Ovary (tissue), 9 donors: ENCODE results near the gene COMMD3. TPM values are rescaled to one million over a fixed set of nuclear protein-coding genes. Genes with fewer than 3 reads are reported as not detected.
"Not testable (repeated sequence)": the region's sequence is repeated elsewhere in the genome, so short reads cannot be mapped to it uniquely, and the experiment has no call there.

Experiments
- DNase-seq, 5 donors: peaks; one replicate each; pipeline ENCODE4 v3.0.0-alpha.2; 2019 to 2020
- H3K27ac ChIP-seq, 2 donors: fragments of 200-600 bp; one replicate each; pipeline versions ENCODE4 v1.5.1 to v1.8.0; 2019 to 2022
- H3K27me3 ChIP-seq: fragments of 200-600 bp; one replicate; pipeline ENCODE4 v1.8.0; 2022
- H3K36me3 ChIP-seq: fragments of 200-600 bp; sonication (generic); one replicate; pipeline ENCODE4 v1.5.1; 2019
- H3K4me1 ChIP-seq: one replicate; pipeline ENCODE4 v1.8.1; 2013; ENCODE audit warnings: mild to moderate bottlenecking, moderate library complexity; ENCODE audit not compliant: insufficient read depth
- H3K4me3 ChIP-seq: fragments of 200-600 bp; sonication (generic); one replicate; pipeline ENCODE4 v1.5.1; 2017
- H3K9me3 ChIP-seq, 2 donors: fragments of 200-600 bp in 1 of 2; sonication (generic) in 1 of 2; one replicate each; pipeline versions ENCODE4 v1.5.1 to v1.8.1; 2013 to 2019; ENCODE audit warnings: mild to moderate bottlenecking in 1 of 2, moderate library complexity in 1 of 2
- CTCF ChIP-seq, 3 donors: fragments of 450-650 bp in 2 of 3; fragments of 200-600 bp in 1 of 3; IDR thresholded peaks; one replicate each; pipeline versions ENCODE4 v1.5.1 to v1.8.0; 2016 to 2022; ENCODE audit warnings: antibody characterized with exemption in 3 of 3, mild to moderate bottlenecking in 1 of 3
- EP300 ChIP-seq: sonication (generic); formaldehyde crosslinking; IDR thresholded peaks from one replicate; pipeline ENCODE4 v1.6.1; 2017; ENCODE audit warnings: antibody characterized with exemption
- POLR2A ChIP-seq: fragments of 450-650 bp; IDR thresholded peaks from one replicate; pipeline ENCODE4 v1.6.1; 2017; ENCODE audit warnings: antibody characterized with exemption, mild to moderate bottlenecking, moderate library complexity
- WGBS, 3 donors: extraction: QIAGEN DNeasy Blood & Tissue Kit in 1 of 3; methylation state at CpG; one replicate each; pipeline versions ENCODE4 v1.1.5 to v1.1.7; 2013 to 2017; 5-methylcytosine and 5-hydroxymethylcytosine counted together
- intact Hi-C, 4 donors: fragments of 100-400 bp; cut with DNase I; formaldehyde crosslinking; loops; one replicate each; pipeline versions ENCODE4 v1.11.0 to v1.15.1; 2022 to 2023
- polyA plus RNA-seq, 2 donors: library from polyadenylated mRNA; stranded (reverse); fragments of 200-250 nt in 1 of 2; fragments of 350-450 nt in 1 of 2; fragmentation: Illumina TruSeq in 1 of 2; extraction: RNeasy Lipid Tissue Mini Kit (QIAGEN cat#74804) in 1 of 2; gene quantifications; one replicate each; pipeline ENCODE4 v1.2.3, GENCODE V29; 2013 to 2014
- total RNA-seq, 7 donors: library from RNA; depleted of rRNA in 2 of 7; stranded (reverse); fragments of >200 nt in 2 of 7; fragmentation: NEBNext Ultra II Directional in 3 of 7; extraction: Animal tissue kit (Norgen Biotek cat#: 25700) in 3 of 7; gene quantifications; one replicate each; pipeline versions ENCODE4 v1.1.0 to v1.2.4, GENCODE V29; 2016 to 2023
- donor health status: DM: no; HTN: no; CAD: no; lungs with moderate emphysema.
- donor health status: DM: no; HTN: no; CAD: no.
- donor health status: Bipolar disorder and iron deficiency.
- donor health status: DM: yes; HTN: yes; CAD: no.
- donor health status: DM: no; HTN: no; CAD: no.
- donor health status: DM: yes; HTN: yes; CAD: no.

Gene COMMD3
- total and polyA plus RNA-seq, 9 donors, result 18.8 to 54.5 (median 39.7) TPM

- no peaks in the 10 kb centered on the region for H3K27me3 ChIP-seq
- H3K36me3 ChIP-seq, result no peaks in the 10 kb centered on the region
- H3K27ac ChIP-seq, result no peak overlapping the region
- H3K4me3 ChIP-seq, result no peak overlapping the region
- no peaks in the 10 kb centered on the region for H3K9me3 ChIP-seq
- intact Hi-C loops, result loop anchor here in 2 of 4 donors (10.0 kb wide), 1 partner anchor 85 kb away; no protein-coding TSS in a partner anchor
- no peak for TF ChIP-seq POLR2A
- TF ChIP-seq CTCF (IDR thresholded peaks at IDR 0.05), result no peak
- no peak for DNase-seq
- 96 to 100% (median 97%) methylated on average over 1 of the region's 1 CpG for WGBS, 3 donors
- no peaks in the 10 kb centered on the region for H3K4me1 ChIP-seq
Observed at GRCh38 chr10:22349755-22350154, 33.6 kb downstream of the COMMD3 start.

GRCh38 chr10:22351131-22351703 lies 35.0 kb downstream of the COMMD3 start:
- no peak for TF ChIP-seq EP300
- TF ChIP-seq POLR2A, result no peak
- TF ChIP-seq CTCF (IDR thresholded peaks at IDR 0.05), result no peak
- no peak overlapping the region for H3K4me3 ChIP-seq
- DNase-seq, result no peak
- no peaks in the 10 kb centered on the region for H3K27me3 ChIP-seq
- H3K9me3 ChIP-seq, result no peaks in the 10 kb centered on the region
- WGBS, 3 donors, result 79 to 86% (median 83%) methylated on average over 5 of the region's 5 CpGs
- intact Hi-C loops, result no loop called here
- no peaks in the 10 kb centered on the region for H3K36me3 ChIP-seq
- no peaks in the 10 kb centered on the region for H3K4me1 ChIP-seq
- no peak overlapping the region for H3K27ac ChIP-seq

- TF ChIP-seq CTCF (IDR thresholded peaks at IDR 0.05), result no peak
- no peak for TF ChIP-seq EP300
- TF ChIP-seq POLR2A, result no peak
- 82 to 87% (median 84%) methylated on average over 4 of the region's 4 CpGs for WGBS, 3 donors
- no peak overlapping the region for H3K27ac ChIP-seq
- H3K27me3 ChIP-seq, result no peaks in the 10 kb centered on the region
- DNase-seq, result no peak
- H3K36me3 ChIP-seq, result no peaks in the 10 kb centered on the region
- H3K4me1 ChIP-seq, result no peaks in the 10 kb centered on the region
- intact Hi-C loops, result no loop called here
- H3K4me3 ChIP-seq, result no peak overlapping the region
- no peaks in the 10 kb centered on the region for H3K9me3 ChIP-seq
Observed at GRCh38 chr10:22356324-22356873, 40.2 kb downstream of the COMMD3 start.

- DNase-seq, intact Hi-C loops, H3K27ac ChIP-seq, H3K9me3 ChIP-seq, H3K36me3 ChIP-seq, H3K4me3 ChIP-seq, H3K27me3 ChIP-seq, H3K4me1 ChIP-seq: not testable (repeated sequence)
- WGBS, 3 donors, result 93 to 97% (median 93%) methylated on average over 3 to 4 of the region's 4 CpGs
Observed at GRCh38 chr10:22357770-22358169, 41.6 kb downstream of the COMMD3 start.

GRCh38 chr10:22363305-22363704 lies 47.1 kb downstream of the COMMD3 start:
- Histone ChIP-seq H3K4me1 (no peaks in the 10 kb centered on the region), H3K27me3 (no peaks in the 10 kb centered on the region), H3K36me3 (no peaks in the 10 kb centered on the region), H3K4me3 (no peak overlapping the region), H3K27ac (no peak overlapping the region), H3K9me3 (no peaks in the 10 kb centered on the region)
- WGBS, 3 donors, result 91 to 94% (median 94%) methylated on average over 6 of the region's 6 CpGs
- intact Hi-C loops, result no loop called here
- no peak for DNase-seq
- TF ChIP-seq EP300, result no peak
- no peak for TF ChIP-seq POLR2A
- TF ChIP-seq CTCF (IDR thresholded peaks at IDR 0.05), result no peak
